GDM1 (cell line): ENCODE data around the gene ASCC3.

Experiments used
- DNase-seq: peaks from one replicate; lab custom pipeline; 2025; lab: John Stamatoyannopoulos, UW

The ASCC3 gene

DNA sequence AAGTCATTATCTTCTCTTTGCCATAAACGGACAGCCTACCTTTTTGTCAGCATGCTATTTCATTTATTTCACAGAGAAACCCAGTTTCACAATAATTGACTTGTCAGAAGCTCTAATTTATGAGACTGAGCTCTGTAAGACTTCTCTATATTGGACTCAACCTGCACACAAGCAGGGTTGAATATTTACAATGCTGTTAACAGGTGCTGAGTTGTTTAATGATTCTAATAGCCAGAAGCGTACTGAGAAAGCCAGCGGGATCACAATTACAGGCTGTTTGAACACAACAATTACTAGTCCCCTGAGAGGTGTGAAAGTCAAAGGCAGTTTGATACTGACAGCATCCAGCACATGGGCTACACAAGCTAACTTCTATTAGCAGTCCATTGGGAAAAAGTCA lies 288.2 kb downstream of the ASCC3 start:
- DNase-seq = no peak

DNA sequence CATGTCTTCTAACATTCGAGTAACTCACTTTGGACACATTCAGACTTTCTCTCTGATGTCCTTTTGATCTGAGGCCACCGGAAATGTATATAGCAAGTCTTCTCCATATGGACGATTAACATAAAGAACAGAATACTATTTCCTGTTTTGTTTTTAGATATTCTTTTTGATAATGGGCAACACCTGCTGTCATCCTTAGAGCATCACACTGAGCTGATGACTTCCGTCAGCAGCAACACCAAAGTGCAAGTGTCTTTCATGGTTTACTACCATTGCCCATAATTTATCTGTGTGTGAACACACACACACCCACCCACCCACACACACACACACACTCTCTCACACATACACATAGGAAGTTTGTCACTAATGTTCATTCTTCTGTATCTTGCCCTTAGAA lies 303.7 kb downstream of the ASCC3 start:
- DNase-seq = no peak

DNA sequence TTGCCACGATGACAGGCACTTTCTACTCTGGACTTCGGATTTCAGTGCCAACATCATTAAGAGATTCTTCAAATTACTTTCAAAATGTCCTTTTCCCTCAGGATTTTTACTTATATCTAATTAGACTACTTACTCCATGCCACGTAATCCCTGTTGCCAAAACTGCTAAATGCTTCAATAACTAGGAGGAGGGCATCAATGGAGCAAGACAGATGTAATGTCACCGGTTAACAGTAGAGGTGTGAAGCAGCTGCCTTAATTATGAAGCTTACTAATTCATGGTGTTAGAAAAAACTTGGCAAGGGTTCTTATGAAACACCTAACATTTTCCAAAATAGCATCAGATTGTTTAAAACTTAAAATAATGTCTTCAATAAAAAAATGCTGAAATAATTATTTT lies 305.2 kb downstream of the ASCC3 start:
- DNase-seq = no peak

DNA sequence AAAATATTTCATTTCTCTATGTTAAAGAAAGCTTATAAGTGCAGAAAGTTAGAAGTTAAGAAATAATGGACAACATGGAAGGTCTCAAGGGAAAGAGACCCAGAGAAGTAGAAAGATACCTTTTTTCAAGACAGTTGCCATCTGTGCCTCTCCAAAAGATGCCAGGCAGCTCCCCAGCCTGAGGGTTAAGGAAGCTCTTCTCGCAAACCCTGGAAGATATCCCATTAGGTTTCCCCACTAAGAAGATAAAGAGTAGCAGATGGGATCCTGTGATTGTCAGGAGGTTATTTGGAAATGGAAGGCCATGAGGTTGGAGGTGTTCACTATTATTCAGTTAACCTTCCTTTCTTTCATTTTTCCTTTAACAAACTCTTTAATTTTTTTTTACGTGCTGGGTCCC lies 306.3 kb downstream of the ASCC3 start:
- DNase-seq = no peak

DNA sequence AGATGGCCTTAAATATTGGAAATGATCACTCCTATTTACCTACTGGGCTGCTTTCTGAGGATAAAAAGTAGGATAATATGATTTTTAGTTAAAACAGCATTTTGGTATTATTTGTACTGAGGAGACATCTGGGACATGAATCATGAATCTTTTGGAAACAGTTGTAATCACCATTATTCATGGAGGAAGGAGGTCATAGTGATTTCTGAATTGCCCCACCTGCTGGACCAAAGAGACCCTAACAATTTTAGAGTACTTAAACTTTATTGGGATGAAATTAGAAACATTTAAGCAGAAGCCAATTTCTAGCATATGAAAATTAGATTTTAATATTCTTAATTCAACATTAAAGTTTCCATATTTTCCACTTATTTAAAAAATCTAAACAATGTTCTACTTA lies 308.0 kb downstream of the ASCC3 start:
- DNase-seq = no peak

DNA sequence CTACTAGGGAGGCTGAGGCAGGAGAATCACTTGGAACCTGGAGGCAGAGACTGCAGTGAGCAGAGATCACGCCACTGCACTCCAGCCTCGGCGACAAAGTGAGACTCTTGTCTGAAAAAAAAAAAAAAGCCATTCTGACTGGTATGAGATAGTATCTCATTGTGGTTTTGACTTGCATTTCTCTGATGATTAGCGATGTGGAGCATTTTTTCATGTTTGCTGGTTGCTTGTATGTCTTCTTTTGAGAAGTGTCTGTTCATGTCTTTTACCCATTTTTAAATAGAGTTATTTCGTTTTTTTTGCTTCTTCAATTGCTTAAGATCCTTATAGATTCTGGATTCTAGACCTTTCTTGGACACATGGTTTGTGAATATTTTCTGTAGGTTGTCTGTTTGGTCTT lies 312.9 kb downstream of the ASCC3 start:
- DNase-seq = no peak

DNA sequence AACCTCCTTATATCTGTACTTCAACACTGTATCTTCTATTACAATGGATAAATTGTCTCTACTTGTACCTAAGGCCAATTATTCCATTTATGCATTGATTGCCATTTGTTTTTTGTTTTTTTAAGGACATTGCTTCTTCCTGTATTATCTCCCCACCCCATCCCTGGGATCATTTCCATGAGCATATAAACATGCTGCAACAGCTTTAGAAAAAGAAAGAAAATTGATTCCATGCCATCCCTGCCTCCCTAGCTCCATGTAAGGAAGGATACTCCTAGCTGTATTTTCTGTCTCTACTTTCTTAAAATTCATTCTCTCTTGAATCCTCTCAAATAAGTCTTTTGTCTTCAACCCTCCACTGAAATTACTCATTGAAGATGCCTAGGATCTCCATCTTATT lies 314.6 kb downstream of the ASCC3 start:
- DNase-seq = no peak

DNA sequence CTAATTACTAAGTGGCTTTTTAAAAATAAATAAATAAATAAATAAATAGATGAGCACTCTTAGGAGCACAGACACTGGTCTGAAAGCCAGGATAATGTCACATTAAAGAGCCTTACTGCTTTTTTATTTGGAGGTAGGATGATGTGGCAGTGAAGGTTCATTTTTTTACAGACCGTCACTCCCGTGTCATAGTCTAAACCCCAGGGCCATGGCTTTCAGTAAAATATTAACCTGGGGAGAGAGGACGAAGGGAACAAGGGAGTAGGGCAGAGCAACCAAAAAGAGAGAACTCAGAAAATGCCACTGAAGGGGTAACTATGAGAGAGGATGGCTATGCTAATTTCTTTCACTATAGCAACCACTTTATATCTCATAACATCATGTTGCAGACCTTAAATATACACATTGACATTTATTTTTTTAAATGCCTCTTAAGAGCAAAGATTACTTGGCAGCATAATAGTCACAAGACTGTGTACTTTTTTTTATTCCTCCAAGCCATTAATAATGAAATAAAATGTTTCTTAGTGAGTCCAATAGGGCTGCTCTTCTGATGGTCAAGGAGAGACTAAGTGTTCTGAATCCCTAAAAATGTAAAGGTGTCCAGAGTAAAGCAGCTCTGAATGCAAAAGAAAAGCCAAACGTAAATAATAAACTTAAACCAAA lies 315.6 kb downstream of the ASCC3 start:
- DNase-seq = no peak

DNA sequence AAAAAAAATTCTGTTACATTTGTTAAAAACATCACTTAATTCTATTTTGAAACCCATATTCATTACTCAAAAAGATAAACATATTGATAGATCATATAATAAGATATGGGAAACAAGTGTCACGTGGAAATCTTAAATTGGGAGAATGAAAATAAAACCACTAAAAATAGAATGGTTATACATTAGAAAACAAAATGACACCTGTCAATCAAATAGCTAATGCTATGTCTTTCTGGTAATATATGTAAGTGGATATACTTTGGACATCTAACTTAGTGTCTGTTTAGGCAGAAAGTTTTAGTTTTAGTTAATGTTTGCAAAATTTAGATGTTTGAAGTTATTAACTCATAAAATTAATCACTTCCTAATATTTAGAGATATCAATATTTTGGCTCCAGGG lies 321.3 kb downstream of the ASCC3 start:
- no peak for DNase-seq

DNA sequence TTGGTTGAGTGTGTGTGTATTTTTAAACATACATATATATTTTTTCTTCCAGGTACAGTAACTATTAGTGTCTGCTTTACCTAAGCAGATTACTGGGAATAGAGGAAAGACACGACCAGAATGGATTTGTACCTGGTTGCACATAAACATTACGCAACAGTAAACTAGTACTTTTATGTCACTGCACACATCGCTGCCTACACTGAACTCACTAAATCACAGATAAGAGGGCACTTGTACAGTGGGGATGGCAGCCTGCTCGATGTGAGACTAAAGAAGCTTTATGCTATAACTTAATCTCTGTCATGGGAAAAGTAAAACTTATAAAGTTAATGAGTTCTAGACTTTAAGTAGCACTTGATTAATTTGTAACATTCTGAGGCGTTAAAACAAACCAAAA lies 326.9 kb downstream of the ASCC3 start:
- DNase-seq = no peak

DNA sequence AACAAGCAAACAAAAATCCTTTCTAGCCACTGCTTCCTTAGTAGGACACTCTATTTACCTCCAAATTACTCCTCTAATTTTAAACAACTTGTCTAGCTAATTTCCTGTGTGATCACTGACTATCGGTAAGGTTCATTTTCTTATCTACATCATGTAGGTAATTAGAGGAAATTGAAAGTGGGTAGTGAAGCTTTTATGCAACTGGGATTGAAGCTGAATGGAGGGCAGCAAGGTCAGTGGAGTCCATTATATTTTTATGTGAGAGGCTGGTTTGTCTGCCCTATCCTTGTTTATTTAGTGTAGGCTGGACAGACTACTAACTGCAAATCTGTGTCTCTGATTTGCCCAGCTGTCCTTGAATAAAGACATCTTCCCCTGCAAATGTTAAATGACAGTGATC lies 327.9 kb downstream of the ASCC3 start:
- DNase-seq = no peak

DNA sequence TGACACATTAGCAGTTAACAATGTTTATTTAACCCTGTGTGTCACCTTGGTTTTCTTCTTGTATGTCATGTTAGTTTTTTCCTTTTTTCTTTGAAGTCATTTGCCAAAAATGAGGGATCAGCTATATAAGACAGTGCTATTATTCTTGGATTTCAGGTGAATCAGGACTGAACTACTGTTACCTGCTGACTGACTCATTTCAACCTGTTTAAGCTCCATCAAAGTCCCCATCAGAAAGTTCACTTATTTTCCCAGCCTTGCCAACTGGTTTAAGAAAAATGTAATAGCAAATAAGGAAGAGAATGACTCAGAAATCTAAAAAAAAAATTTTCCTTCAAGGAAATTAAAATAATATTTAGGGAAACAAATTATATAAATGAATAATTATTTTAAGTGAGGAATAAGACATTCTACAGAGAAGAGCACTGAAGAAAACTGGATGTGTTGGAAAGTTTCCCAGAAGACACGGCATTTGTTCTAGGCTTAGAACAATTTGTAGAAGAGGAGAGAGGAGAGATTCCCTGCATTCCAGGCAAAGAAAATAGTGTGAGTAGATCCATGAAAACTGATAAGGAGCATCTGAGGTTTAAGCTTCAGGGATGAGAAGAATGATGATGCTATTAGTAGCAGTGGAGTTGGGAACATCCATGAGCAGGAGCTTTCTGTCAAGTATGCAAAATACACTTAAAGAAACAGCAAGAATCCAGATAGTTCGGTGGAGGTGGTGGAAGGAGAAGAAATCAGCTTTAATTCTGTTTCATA lies 331.5 kb downstream of the ASCC3 start:
- DNase-seq = no peak

DNA sequence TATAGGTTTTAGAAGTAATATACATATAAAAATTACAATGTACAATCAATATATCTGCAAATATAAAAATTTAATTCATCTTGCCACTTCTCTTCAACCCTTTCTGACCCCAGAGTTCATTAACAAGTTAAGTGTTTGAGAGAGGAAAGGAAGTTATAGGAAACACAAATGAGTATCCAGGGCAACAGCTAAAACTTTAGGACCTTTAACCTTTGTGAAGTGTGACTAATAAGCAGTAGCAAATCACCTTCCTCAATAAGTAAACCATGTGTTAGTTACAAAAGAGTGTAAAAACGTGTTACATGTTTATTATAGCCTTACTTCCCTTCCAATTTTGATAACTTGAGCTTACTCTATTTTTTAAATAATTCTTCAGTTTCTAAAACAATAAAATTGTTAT lies 343.0 kb downstream of the ASCC3 start:
- DNase-seq = no peak

DNA sequence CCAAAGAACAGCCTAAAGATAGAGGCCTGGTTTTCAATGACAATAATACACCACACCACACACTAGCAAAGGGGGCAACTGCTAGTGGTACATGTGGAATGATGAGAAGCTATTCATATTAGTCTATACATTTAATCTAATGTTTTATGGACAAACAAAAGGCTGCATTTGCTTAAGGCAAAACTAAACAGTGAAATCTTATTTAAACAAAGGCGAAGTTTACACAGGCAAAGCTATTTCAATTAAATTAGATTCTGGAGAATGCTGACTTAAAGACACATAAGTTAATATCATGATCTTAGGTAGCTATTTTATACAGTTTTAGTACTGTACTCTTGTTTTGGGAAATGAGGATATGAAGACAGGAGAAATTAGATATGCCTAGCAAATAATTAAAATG lies 362.5 kb downstream of the ASCC3 start:
- no peak for DNase-seq

DNA sequence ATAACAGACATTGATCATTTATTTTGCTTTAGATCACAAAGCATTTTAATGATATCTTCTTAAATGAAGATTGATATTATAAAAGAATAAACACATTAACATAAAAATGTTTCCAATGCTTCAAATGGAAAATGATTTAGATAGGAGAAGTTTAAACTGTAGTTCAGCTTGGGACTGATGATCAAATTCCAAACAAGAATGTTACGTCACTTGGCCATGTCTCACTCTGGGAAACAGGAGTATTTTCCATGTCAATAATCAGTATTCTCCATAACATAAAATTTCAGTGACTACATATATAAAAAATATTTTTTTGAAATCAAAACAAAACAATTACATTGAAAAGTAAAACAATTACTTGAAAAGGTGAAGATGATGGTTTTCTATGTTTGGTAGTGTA lies 363.5 kb downstream of the ASCC3 start:
- no peak for DNase-seq

DNA sequence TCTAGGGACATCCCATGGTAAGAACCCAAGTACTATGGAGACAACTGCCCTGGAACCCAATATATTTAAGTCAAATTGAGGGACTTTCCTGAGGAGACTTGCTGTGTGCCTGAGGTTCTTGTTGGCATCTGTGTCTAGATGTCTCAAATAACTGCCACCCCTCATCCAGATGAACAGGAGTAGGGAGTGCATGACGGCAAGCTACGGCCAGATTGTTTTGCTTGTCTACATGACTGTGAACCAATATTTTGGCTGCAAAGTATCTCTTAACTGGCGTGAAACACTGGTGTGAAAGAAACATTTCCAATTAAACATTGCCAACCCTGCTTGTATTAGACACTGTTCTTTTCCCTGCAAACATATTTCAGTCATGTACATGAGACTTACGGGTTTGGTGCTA lies 364.0 kb downstream of the ASCC3 start:
- no peak for DNase-seq

DNA sequence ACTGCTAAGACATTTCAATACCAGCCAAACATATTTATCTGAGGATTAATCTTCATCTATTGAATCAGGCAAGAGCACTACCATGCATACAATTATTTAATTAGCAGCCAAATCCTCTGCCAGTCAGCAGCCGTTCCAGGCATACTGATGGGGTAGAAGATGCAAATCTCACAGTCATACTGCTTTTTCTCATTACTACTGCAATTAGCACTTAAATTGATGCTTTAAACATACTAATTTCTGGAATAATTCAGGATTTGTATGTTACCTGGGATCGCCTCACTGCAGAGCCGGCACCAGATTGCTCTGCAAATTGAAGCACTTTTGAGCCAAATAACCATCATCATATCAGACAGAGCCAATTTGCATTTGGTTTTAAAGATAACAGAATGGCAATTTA lies 366.5 kb downstream of the ASCC3 start:
- no peak for DNase-seq

DNA sequence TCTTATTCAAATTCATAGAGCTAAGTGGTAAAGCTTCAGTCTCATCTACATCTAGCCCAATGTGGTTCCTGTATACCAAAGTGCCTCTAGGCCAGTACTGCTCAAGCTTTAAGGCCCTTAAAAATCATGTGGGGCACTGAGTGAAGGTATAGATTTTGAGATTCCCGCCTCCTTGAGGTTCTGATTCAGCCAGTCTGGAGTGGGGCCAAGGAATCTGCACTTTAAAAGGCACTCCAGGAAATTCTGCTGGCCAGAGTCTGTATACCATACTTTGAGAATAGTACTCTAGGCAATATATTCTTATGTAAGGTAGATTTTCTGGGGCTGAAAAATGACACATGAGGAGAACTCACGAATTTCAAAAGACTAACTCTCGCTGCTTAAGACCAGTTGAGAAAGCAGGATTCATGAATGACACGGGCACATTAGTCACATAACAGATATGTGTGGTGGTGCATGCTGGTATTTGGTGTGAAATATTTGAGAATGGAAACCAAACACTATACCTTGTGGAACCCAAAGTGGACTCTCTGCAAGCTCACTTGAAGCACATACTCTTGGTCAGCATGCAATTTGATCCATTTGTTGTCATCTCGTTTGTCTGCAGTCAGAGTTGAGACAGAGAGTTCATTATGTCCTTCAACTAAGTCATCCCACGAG lies 368.8 kb downstream of the ASCC3 start:
- DNase-seq = no peak

DNA sequence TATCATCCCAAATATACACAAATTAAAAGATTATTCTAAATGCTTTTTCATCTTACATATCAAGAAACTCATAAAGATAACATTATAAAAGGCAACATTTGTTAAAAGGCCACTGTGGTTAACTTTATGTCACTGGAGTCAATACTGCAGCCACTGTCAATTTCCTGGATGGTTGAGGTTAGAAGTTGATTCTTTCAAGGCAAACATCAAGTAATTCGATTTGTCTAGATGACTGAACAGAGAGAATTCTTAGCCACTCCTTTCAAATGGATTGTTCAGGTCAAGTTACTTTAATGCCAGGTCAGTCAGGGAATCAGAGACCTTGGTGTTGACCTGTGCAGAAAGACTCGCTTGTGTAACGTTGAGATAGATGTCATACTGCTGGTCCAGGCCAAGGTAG lies 372.0 kb downstream of the ASCC3 start:
- no peak for DNase-seq

DNA sequence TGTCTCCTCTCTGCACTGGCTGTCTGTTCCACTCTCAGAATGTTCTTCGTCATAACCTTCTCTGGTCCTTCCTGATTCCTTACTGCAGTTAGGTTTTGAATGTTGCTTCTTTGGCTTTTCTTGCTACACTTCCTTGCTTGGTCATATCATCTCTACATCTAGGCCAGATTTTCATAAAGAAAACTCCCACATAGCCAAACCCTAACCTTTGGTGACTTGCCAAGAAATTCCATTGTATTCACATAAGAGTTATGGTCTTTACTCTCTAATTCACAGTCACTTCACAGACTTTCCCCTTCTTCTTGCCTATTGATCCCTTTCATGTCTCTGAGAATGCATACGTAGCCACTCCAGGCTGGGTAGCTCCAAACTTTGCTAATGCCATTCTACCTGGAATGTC lies 374.5 kb downstream of the ASCC3 start:
- no peak for DNase-seq

DNA sequence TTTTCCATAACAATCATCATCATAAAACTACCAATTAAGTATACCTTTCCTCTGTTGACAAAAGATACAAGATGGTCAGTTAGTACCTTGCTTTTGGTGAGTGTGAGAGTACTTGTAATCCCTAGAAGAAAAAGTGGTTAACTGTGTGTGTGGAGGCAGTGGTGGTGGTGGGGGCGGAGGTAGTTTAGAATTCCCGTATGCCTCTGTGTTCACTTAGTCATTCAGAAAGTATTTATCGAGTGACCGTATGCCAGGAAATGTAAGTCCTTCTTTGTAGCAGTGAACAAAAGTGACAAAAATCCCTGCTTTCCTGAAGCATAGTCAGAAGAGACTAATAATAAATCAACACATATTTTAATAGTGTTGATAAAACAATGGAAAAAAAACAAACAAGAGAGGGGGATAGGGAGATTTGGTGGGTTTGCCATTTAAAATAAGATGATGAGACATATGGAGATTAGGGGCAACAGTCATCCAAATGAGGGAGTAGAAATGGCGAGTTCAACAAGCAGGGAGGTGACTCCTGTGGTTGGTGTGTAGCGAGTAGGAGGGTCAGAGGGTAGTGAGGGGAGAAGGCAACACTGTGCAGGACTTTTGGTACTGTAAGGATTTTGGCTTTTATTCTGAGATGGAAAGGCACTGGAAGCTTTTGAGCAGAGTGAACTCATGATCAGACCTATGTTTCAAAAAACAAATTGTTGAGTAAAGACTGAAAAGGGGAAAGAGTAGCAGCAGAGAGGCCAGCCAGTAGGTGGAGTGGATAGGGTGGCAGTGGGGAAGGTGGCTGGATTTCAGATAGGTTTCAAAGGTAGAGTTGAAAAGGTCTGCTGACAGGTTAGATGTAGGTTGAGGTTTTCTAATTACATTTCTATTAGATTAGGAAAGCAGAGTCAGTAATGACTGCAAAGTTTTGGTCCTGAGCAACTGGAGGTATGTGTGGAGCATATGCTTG lies 376.1 kb downstream of the ASCC3 start:
- no peak for DNase-seq

DNA sequence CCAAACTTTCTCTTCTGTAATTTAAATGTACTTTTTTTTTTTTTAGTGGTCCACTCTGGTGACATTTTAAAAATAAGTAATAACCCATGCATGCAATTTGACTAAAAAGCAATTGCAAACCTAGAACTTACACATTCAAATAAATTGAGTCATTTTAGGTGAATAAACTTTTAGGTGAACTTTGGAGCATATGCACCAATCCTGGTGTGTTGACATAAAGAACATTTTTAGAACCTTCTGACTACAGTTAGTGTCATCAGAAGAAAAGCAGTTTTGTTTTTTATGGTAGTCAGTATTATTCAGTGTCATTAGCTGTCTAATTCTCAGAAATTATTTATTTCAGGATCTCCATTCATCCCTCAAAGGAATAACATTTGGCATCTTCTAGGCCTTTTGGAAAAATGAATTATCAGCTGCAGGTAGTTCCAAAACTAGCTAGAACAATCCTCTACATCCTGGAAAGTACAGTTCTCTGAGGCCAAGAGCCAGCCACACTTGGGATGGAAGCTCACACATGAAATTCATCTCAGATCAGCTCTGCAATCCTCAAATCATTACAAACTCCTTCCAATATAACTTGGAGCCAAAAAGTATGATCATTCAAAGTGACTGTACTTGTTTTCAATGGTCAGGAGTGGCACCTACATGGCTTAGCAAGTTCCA lies 378.0 kb downstream of the ASCC3 start:
- no peak for DNase-seq
